ENCODE results near the gene SPTAN1. TPM values are rescaled to one million over a fixed set of nuclear protein-coding genes. Genes with fewer than 3 reads are reported as not detected.

Gene SPTAN1
- total RNA-seq, 1 donor from 2014 or later = 355 TPM

GRCh38 chr9:128635266-128636023 lies 83.1 kb downstream of the SPTAN1 start:
- Mint-ChIP-seq H3K4me3 (ENCODE audit: unreplicated experiment) (peak overlapping the region; percentile 22), H3K27me3 (ENCODE audit: unreplicated experiment) (no peaks in the 10 kb centered on the region), H3K27ac (ENCODE audit: unreplicated experiment) (peak overlapping the region; percentile 96), H3K36me3 (ENCODE audit: unreplicated experiment) (peaks cover 31% of the 10 kb centered on the region), H3K9me3 (ENCODE audit: unreplicated experiment) (no peaks in the 10 kb centered on the region), H3K4me1 (ENCODE audit: unreplicated experiment) (peaks cover 51% of the 10 kb centered on the region)
- TF ChIP-seq CTCF (IDR thresholded peaks at IDR 0.05) = peak; percentile 89
- DNase-seq (ENCODE audit: extremely low spot score, unreplicated experiment) = peak; percentile 98

GRCh38 chr9:128636024-128636390 lies 83.6 kb downstream of the SPTAN1 start:
- peak overlapping the region; percentile 96 for H3K27ac Mint-ChIP-seq (ENCODE audit: unreplicated experiment)
- DNase-seq (ENCODE audit: extremely low spot score, unreplicated experiment) = no peak
- H3K4me1 Mint-ChIP-seq (ENCODE audit: unreplicated experiment) = peaks cover 51% of the 10 kb centered on the region
- H3K4me3 Mint-ChIP-seq (ENCODE audit: unreplicated experiment) = no peak overlapping the region
- peaks cover 30% of the 10 kb centered on the region for H3K36me3 Mint-ChIP-seq (ENCODE audit: unreplicated experiment)
- H3K27me3 Mint-ChIP-seq (ENCODE audit: unreplicated experiment) = no peaks in the 10 kb centered on the region
- no peak for TF ChIP-seq CTCF (IDR thresholded peaks at IDR 0.05)
- H3K9me3 Mint-ChIP-seq (ENCODE audit: unreplicated experiment) = no peaks in the 10 kb centered on the region

GRCh38 chr9:128636556-128637530 lies 84.5 kb downstream of the SPTAN1 start:
- no peaks in the 10 kb centered on the region for H3K9me3 Mint-ChIP-seq (ENCODE audit: unreplicated experiment)
- peak overlapping the region; percentile 96 for H3K27ac Mint-ChIP-seq (ENCODE audit: unreplicated experiment)
- no peak for TF ChIP-seq CTCF (IDR thresholded peaks at IDR 0.05)
- H3K4me3 Mint-ChIP-seq (ENCODE audit: unreplicated experiment) = no peak overlapping the region
- H3K36me3 Mint-ChIP-seq (ENCODE audit: unreplicated experiment) = peaks cover 28% of the 10 kb centered on the region
- H3K27me3 Mint-ChIP-seq (ENCODE audit: unreplicated experiment) = no peaks in the 10 kb centered on the region
- peaks cover 57% of the 10 kb centered on the region for H3K4me1 Mint-ChIP-seq (ENCODE audit: unreplicated experiment)
- DNase-seq (ENCODE audit: extremely low spot score, unreplicated experiment) = peak; percentile 92

- peak overlapping the region; percentile 96 for H3K27ac Mint-ChIP-seq (ENCODE audit: unreplicated experiment)
- no peak overlapping the region for H3K4me3 Mint-ChIP-seq (ENCODE audit: unreplicated experiment)
- no peak for TF ChIP-seq CTCF (IDR thresholded peaks at IDR 0.05)
- H3K9me3 Mint-ChIP-seq (ENCODE audit: unreplicated experiment) = no peaks in the 10 kb centered on the region
- no peaks in the 10 kb centered on the region for H3K27me3 Mint-ChIP-seq (ENCODE audit: unreplicated experiment)
- H3K36me3 Mint-ChIP-seq (ENCODE audit: unreplicated experiment) = peaks cover 21% of the 10 kb centered on the region
- peaks cover 59% of the 10 kb centered on the region for H3K4me1 Mint-ChIP-seq (ENCODE audit: unreplicated experiment)
- no peak for DNase-seq (ENCODE audit: extremely low spot score, unreplicated experiment)
Observed at GRCh38 chr9:128637656-128638055, 85.3 kb downstream of the SPTAN1 start.

GRCh38 chr9:128638580-128638979 lies 86.2 kb downstream of the SPTAN1 start:
- H3K9me3 Mint-ChIP-seq (ENCODE audit: unreplicated experiment) = no peaks in the 10 kb centered on the region
- no peak for TF ChIP-seq CTCF (IDR thresholded peaks at IDR 0.05)
- peaks cover 67% of the 10 kb centered on the region for H3K4me1 Mint-ChIP-seq (ENCODE audit: unreplicated experiment)
- peak overlapping the region; percentile 96 for H3K27ac Mint-ChIP-seq (ENCODE audit: unreplicated experiment)
- H3K27me3 Mint-ChIP-seq (ENCODE audit: unreplicated experiment) = no peaks in the 10 kb centered on the region
- no peak for DNase-seq (ENCODE audit: extremely low spot score, unreplicated experiment)
- no peak overlapping the region for H3K4me3 Mint-ChIP-seq (ENCODE audit: unreplicated experiment)
- H3K36me3 Mint-ChIP-seq (ENCODE audit: unreplicated experiment) = peaks cover 13% of the 10 kb centered on the region

All from osteocyte (in vitro differentiated cells).